NCI-H1694 treated with DMSO at 0.1 percent for 48 hours (cell line): Measurements from ENCODE around the gene PRSS56.

Experiments
- DNase-seq: peaks from one replicate; lab custom pipeline; 2025; lab: John Stamatoyannopoulos, UW

PRSS56 gene

DNA sequence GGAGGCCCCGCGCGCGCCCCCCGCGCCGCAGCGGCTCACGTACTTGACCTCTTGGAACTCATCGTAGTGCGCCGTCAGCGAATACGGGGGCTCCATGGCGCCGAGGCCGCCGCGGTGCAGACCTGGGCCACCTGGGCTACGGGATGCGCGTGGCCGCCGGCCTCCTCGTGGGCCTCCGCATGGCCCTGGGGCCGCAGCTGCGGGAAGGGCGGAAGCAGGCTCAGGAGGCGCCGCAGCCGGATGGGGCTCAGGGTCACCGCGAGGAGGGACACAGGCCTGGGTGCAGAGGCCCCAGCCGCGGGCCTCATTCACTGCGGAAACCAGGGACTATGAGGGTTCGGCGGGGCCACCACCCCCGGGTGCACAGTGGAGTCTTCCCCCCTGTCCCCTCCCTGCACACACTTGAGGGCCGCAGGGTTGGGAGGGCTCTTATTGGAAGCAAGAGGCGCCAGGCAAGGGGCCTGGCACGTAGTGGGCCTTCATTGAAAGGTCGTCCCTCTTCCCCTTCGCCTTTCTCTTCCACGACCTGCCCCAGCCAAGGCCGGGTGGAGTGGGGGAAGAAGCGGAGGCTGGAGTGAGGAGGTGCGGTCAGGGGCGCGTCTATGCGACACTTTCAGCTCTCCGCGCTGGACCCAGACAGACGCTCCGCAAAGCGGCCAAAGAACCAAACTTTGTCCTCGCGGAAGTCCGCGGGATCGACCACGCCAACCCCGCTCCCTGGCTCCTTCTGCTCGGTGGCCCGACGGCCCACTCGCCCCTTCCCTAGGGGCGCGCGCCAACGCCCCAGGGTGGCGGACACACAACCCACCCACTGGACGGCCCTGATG lies 33.4 kb upstream of the PRSS56 start:
- DNase-seq = no peak

DNA sequence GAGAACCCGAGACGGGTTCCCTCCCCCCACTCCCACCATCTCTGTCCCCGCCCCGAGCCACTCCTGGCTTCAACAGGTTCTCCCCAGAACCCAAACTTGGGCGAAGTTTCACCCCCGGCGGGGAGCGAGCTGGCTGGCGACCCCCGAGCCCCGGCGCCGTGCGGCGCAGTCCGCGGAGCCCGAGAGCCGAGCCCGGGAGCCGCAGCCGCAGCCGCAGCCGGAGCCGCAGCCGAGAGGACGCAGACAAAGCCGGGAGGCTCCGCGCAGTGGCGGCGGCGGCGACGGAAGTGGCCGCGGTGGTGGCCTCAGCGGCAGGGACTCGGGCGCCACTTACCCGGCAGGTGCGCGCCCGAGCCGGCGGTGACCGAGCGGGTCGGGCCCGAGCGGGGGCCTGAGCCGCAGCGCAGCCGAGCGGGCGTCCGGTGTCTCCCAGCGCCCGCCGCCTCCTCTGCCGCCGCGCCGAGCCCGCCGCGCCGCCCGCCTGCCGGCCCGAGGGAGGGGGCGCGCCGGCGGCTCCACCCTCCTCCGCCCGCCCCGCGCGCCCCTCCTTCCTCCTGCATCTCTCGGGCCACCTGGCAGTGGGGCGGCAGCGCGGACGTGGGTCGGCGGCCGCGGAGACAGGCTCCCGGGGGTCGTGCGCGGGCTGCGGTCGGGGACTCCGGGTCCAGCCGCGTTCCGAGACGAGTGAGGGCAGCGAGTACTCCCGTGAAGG lies 32.6 kb upstream of the PRSS56 start, which contains the start of gene ECEL1:
ECEL1 (minus strand) TSS at position 450 of the 712 bp plus-strand sequence. CDS start 1,181 bp downstream, outside the sequence.
- DNase-seq = no peak

DNA sequence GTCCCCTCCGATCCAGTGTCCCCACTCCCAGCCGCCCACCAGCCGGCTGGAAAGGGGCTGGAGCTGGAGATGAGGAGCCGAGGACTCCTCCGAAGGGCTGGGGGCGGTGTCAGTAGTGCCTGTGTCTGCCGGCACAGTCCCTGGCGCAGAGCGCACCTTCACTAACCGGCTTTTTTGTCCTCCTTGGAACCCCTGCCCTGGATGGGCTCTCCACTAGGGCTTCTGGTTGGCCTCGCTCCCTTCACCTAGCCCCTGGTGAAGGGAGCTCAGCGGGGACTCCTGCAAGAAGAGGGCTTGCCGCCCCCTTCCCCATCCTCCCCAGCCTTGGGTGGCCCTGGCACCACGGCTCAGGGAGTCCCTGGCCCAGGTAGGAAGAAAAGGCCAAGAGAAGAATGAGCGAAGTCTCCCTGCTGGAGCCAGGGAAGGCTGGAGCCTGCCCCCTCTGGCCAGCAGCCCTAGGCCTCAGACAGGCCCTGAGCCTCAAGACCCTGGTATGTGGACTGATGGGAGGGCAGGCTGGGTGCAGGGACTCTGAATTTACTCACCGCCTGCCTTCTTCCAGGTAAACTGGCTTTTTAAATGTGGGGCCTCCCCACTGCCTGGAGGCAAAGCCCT lies 32.0 kb upstream of the PRSS56 start:
- no peak for DNase-seq

DNA sequence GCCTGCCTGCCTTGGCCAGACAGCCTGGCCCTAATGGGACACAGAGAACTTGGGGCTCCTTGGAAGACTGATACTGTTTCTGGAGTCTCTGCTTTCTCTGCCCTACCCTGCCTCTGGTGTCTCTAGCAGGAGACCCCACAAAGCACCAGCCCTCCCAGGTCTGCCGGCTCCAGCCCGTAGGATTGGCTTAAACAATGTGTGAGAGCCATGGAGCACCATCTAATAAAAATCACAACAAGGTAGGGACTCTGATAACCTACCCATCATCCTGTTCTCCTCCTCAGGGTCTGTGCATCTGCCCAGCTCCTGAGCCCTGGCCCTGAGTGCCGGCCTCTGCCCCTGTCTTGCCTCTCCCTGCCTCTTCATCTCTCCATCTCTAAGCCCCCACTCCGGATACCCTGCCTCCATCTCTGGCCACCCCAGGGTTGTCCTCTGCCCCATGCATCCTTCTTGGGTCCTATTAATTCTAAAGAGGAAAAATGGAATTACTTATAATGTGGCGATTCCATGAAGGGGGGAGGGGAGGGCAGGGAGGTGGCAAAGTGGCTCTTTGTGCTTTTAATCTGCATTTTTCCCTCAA lies 31.4 kb upstream of the PRSS56 start:
- DNase-seq = no peak

DNA sequence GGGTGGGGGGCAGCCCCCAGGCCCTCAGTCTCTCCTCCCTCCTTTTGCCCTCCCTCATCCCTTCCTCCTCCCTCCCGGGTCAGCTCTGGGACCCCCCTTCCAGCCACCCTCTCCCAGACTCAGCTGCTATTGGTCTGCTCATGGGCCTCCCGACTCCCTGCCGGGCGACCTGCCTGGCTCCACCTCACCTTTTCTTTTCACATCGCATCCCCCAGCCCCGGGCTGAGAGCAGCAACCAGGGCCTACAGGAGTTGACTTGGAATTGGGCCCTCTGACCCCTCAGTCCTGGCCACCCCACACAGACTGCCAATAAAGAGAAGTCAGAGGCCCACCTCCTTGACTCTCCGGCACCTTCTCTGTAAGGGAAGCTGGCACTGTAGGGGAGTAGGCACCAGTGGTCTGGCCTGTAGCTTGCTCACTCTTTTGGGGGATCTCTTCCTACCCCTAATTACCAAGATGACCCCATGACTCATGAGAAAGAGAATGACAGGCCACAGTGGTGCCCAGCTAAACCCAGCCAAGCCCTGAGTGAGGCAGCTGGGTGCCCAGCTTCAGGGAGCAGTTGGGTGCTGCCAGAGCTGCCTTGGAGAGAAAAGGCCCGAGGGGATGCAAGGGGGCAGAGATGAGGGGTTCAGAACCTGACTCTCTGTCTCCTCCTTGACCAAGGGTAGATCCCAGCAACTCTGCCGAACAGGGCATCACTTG lies 30.5 kb upstream of the PRSS56 start:
- DNase-seq = no peak

DNA sequence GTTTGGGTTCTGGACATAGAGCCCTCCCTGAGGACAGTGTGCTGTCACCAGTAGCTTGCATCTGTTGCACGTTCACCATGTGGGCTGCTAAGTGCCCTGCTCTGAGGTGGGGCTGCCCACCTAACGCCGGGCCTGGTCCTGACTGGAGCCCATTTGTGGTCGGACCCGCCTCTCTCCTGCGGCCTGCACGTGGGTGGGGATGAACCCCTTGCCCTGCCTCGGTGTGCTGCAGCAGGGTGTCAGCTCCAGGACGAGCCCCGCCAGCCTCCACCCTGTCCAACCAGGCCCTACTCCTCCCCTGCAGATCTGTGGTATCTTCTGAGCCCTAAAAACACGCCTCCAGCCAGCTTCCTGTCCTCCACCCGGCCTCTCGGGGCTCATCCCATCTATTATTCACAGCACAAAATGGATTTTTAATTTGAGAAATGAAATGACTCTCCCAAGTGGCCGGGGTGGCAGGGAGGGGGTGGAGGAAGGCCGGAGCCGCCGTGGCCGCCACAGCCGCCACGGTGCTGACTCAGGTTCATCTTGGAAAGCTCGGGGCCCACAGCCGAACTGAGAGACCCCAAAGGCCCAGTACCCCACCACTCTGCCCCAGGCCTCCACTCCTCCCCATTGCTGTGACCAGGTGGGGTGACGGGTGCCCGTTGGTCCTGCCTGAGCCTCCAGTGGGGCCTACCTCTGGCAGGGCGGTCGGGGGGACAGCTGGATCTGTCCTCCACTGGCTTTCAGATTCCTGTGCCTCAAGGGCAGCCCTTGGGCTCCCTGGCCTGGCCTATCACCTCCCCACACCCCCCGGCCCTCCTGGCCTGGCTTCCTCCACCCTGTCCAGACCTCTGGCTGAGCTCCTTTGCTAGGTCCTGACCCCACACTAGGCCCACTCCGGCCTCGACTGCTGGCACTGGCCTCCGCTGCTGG lies 29.7 kb upstream of the PRSS56 start:
- no peak for DNase-seq

DNA sequence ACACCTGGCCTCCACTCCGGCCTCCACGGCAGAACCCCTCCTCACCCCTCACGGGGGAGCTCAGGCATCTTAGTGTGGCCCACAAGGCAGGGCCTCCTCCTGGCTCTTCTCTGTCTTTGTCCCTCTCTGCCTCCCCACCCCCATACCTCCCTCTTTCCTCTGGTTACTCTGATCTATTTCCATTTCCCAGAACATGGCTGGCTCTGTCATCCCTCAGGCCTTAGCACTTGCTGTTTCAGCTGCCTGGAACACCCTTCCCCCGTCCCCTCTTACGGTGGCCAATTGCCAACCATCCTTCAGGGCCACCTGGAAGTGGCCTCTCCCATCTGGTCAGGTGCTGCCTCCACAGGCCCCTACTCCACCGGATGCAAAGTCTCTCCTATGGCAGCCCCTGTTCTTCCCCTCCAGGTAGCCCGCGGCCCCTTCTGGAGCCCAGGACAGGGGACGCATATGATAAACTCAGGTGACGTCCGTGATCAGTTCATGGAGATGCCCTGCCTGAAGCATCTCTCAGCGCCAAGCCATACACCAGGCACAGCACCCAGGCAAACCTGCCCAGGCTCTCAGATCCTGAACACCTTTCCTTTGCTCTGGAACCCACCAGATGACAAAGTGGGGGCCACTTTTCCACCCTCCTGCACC lies 28.9 kb upstream of the PRSS56 start:
- no peak for DNase-seq

DNA sequence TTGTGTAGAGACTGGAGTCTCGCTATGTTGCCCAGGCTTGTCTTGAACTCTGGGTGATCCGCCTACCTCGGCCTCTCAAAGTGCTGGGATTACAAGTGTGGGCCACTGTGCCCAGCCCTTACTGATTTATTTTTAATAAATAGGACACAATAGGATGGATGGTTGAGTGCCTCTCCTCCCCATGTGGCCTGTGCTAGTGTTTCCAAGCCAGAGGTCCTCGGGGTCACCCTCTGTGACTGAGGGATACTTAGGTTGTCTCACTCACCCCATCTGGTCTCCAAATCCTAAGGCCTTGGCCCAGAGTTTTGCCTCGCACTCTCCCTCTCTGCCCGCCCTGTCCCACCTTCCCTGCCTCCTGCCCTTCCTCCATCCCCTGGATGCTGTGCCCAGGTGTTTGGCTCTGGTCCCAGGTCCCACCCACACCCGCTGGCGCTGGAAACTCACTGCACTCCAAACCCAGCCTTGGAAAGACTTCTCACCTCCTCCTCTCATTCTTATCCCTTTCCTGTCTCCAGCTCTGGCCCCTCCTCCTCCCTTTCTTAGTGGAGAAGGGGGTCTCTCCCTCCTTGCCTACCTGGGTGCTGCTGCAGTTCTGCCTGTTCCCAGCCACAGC lies 27.8 kb upstream of the PRSS56 start:
- DNase-seq = no peak

DNA sequence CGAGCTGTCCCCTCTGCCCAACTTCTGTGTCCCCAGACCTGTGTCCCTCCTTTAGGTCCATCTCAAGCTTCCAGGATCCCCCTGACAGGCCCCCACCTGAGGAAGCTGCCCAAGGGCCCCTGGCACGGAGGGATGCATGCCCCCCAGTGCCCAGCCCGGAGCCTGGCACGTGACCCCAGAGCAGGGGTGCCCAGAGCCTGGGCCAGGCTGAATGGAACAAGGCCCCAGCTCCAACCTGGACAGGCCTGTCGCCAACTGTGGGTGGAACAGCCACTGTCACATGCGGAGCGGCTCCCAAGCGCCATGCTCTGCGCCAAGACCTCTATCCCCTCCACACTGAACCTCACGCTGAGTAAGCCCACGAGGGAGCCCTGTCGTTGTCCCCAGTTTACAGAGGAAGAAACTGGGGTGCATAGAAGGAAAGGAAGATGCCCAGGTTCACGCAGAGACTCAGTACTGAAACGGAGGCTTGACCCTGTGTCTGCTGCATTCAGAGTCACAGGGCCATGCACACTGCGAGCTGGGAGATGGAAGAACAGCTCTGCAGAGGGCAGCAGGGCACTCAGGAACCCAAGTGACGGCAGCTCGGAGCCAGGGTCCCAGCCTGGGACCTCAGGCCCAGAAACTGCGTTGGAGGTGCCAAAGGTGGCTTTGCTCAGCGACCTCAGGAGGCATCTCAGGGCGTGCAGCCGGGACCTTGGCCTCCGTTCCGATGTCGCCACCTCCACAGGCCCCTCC lies 27.1 kb upstream of the PRSS56 start:
- no peak for DNase-seq

DNA sequence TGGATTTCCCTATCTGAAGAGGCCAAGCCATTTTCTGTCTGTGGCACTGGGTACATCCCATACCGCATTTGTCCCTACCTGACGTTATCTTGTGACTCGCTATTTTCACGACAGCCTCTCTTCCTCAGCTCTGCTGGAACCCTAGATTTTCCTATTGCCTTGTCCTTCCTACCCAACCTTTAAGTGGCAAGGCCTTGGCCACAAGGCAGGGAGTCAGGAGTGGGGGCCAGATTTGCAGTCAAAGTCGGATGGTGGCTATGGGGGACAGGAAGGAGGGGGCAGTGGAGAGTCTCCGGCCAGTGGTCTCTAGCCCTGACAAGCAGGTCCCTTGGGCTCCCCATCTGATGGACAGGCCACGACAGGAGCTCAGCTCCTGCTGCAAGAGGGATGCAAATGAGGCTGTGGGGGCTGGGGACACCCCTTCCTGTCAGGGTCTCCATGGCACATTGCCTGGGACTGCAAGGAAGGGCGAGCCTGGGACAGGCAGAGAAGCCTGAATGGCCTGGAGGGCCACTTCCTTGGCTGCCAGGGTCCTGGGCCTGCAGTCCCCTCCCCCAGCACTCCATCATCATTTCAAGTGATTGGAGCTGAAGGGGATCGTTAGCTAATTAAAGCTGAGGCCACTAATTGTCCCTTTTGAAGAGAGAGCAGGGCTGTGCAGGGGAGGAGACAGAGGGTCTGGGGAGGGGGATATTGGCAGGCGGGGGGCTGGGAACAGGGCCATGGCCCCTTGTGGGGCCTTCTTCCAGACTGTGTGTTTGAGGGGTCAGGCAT lies 26.3 kb upstream of the PRSS56 start:
- DNase-seq = no peak

DNA sequence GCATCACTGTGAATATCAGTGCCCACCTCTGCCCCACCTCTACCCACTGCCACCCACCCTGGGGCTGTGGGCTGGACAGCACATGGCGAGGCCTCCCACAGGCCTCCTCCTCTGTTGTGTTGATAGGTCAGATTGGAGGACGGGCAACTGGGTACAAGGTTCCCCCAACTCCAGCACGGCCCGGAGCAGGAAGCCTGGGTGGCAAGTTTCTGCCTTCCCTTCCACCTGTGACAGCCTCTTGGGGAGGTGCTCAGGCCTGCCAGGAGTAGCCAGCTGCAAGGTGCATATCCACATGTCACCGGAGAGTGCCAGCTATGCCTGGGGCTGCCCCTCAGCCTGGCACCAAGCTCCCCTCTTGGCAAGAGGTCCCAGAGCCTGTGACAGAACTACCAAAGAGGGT lies 25.6 kb upstream of the PRSS56 start:
- no peak for DNase-seq

DNA sequence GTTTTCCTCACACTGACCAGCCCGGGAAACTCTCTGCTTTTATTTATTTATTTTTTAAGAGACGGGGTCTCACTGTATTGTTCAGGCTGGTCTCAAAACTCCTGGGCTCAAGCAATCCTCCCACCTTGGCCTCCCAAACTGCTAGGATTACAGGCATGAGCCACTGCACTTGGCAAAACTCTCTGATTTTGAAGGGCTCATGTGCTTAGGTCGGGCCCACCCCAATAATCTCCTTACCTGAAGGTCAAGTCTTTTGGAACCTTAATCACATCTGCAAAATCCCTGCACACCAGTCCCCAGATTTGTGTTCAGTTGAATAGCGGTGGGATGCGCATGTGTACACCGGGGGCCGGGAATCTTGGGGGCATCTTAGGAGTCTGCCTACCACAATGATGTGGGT lies 24.9 kb upstream of the PRSS56 start:
- no peak for DNase-seq

DNA sequence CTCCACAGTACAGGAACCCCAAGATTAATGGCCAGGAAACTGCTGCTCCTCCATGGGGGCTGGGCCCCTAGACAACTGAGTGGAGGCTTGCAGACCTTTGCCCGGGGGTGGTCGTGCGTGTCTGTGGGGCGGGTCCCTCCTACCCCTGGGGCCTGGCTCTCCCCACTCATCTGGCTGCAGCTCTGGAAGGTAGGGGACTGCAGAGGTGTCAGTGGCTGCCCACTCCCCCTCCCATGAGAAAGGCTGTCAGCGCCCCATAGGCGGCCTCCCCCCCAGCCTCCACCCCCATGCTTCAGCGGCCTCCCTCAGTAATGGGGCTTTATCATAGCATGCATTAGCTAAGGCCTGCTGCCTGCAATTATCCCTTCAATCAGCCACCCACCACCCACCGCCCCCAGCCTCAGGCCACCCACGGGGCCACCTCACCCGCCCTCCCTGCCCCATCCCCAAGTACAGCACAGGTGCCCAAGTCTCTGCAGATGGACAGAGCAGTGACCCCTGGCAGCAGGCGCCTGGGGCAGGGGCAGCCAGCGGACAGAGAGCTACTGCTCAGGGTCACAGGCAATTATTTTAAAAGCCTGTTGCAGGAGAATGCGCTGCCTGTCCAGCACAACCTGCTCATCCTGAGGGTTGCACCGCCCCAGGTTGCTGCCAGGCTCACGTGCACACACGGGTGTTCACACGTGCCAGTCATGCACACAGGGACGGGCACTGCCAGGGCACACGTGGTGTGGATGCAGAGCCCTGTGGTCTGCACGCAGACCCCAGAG lies 23.5 kb upstream of the PRSS56 start:
- no peak for DNase-seq

DNA sequence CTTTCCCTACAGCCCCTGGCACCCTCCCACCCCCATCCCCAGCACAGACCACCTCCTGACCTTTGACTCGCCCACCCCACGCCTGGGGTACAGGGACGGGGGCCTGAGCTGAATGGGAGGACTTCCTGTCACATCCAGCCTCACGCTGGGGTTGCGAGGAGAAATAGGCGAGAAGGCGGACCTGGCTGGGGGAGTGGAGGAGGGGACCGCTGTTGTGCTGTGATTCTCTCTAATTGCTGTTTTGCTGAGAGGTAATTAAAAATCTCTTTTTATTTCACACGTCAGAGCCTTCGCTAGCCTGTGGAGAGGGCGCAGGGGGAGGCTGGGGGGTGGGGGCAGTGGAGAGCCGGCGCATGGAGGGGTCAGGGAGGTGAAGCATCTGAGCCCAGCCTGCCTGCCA lies 22.8 kb upstream of the PRSS56 start:
- DNase-seq = no peak

DNA sequence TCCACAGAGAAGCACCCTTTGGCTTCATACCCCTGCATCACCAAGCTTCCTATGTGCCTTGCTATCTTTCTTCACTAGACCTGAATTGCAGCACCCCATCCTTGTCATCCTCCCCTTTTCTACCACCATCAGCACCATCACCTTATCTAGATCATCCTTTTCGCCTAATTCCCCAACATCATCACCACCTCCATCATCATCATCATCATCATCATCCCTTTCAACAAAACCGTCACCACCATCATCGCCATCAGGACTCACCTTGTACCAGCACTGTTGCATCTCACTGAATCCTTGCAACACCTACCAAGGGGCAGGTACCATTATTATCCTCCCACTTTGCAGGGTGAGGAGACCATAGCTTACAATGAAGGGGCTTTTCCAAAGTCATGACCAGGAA lies 21.7 kb upstream of the PRSS56 start:
- no peak for DNase-seq

DNA sequence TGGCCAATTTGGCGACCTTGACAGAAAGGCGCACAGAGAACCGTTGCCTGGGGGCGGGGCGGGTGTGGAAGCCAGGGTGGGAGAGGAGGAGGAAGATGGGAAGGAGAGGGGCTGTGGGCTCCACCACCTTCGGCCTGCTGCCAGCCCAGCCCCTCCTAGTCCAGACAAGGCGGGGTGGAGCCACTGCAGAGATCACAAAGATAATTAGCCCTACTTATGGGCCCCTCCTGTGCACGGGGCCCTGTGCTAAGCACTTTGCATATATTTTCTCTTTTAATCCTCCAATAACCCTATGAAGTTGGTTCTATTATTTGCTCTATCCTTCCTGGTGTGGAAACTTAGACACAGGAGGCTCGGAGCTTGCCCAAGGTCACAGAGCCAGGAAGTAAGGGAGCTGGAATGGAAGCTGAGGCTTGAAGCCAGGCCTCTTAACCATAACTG lies 18.8 kb upstream of the PRSS56 start:
- DNase-seq = no peak

DNA sequence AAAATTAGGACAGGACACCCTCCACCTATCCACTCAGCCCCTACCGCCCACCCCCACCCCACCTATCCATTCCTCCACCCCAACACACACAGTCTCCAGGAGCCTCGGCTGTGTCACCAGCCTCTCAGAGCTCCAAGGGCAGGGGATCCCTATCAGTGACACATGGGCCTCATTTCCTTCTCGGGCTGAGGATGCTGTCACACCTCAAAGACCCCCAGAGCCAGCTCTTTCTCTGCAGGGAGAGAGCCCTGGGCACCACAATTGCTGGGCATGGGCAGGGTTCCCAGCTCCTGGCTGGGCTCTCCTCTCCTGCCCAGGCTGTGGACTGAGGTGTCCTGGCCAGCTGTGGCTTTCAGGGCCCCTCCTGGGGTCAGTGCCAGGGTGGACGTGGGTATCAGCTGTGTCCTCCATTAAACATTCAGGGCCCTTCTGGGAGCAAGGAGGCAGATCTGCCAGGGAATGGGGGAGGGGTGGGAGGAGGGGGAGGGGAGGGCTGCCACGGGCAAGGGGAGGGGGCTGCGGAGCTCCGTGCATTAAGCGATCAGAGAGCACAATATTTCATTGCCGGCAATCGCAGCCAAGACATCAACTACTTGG lies 18.3 kb upstream of the PRSS56 start:
- no peak for DNase-seq
